SU-DHL-6 (cell line): Measurements from ENCODE around the gene FRMPD1.

Experiments used
- H2AFZ ChIP-seq: fragments of 200-600 bp; sonication (generic); 2 replicates; pipeline ENCODE4 v1.6.1; 2014; ENCODE audit warnings: low read depth, mild to moderate bottlenecking, moderate library complexity, mixed read lengths, antibody characterized with exemption, low read length; ENCODE audit not compliant: severe bottlenecking
- H3F3A ChIP-seq: fragments of 200-600 bp; shearing (Covaris generic); 2 replicates; pipeline ENCODE4 v1.6.0; 2016; ENCODE audit warnings: antibody characterized with exemption, mild to moderate bottlenecking; ENCODE audit not compliant: insufficient read depth
- H3K27ac ChIP-seq: fragments of 200-600 bp; sonication (generic); 2 replicates; pipeline ENCODE4 v1.5.1; 2016; ENCODE audit warnings: low read depth, mild to moderate bottlenecking, low read length, moderate library complexity, mixed read lengths
- H3K27me3 ChIP-seq: fragments of 200-600 bp; sonication (generic), shearing (Covaris generic); 2 replicates; pipeline ENCODE4 v1.6.0; 2014; ENCODE audit warnings: mild to moderate bottlenecking, low read length
- H3K36me3 ChIP-seq: fragments of 200-600 bp; sonication (generic); 2 replicates; pipeline ENCODE4 v1.6.1; 2014; ENCODE audit warnings: mild to moderate bottlenecking, low read length, mixed read lengths
- H3K4me2 ChIP-seq: fragments of 300-600, 200-600 bp; shearing (Covaris generic), sonication (generic); 2 replicates; pipeline ENCODE4 v1.6.0; 2014; ENCODE audit warnings: low read length, low read depth, mild to moderate bottlenecking; ENCODE audit not compliant: poor library complexity, severe bottlenecking
- H3K4me3 ChIP-seq: fragments of 200-600 bp; sonication (generic); 2 replicates; pipeline ENCODE4 v1.5.1; 2014; ENCODE audit warnings: antibody characterized with exemption, low read length, mild to moderate bottlenecking, mixed read lengths; ENCODE audit not compliant: insufficient read depth, poor library complexity, severe bottlenecking
- H3K79me2 ChIP-seq: fragments of 200-600 bp; sonication (generic); 2 replicates; pipeline ENCODE4 v1.6.1; 2014; ENCODE audit warnings: mild to moderate bottlenecking, low read length, moderate library complexity; ENCODE audit not compliant: insufficient read depth
- H3K9ac ChIP-seq: fragments of 200-600 bp; sonication (generic); 2 replicates; pipeline ENCODE4 v1.7.0; 2014; ENCODE audit warnings: mild to moderate bottlenecking, low read length
- H3K9me2 ChIP-seq: fragments of 200-600 bp; sonication (generic); replicated peaks from 2 replicates; pipeline ENCODE4 v1.6.1; 2014; ENCODE audit warnings: low read length; ENCODE audit not compliant: insufficient read depth
- H3K9me3 ChIP-seq: fragments of 200-600 bp; sonication (generic); 2 replicates; pipeline ENCODE4 v1.6.1; 2014; ENCODE audit warnings: low read length, mixed read lengths; ENCODE audit not compliant: insufficient read depth
- H4K20me1 ChIP-seq: fragments of 200-600 bp; sonication (generic); 2 replicates; pipeline ENCODE4 v1.6.1; 2014; ENCODE audit warnings: low read depth, mild to moderate bottlenecking, antibody characterized with exemption, low read length, moderate library complexity, mixed read lengths
- EZH2phosphoT487 ChIP-seq: fragments of 200-600 bp; sonication (generic), shearing (Covaris generic); conservative IDR thresholded peaks from 2 replicates; pipeline ENCODE4 v1.6.1; 2018; ENCODE audit warnings: mild to moderate bottlenecking, antibody characterized with exemption, low read length, moderate library complexity, mixed read lengths
- TF ChIP-seq, protein P1 (sequence below): fragments of 200-600 bp; sonication (generic); IDR thresholded peaks from one replicate; pipeline ENCODE4 v1.5.1; 2017; ENCODE audit warnings: antibody characterized with exemption, mild to moderate bottlenecking, low read length, moderate library complexity; ENCODE audit not compliant: insufficient read depth, poor library complexity, severe bottlenecking

Gene FRMPD1

DNA sequence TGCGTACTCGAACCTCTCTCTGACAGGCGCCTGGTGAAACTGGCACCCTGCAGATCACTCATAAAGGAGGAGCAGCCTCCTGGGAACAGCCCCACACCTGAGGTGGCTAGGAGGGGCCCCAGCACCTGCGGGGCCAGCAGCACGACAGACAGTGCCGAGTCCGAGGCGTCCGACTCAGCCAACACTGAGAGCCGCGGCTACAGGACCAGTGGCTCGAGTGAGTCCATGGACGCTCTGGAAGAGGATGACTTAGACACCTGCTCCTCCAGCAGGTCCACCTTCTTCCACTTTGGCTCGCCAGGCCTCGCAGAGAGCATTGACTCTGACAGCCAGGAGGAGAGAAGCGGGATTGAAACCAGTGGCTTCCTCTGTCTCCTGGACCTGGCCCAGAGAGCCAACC is 89.4 kb downstream of the FRMPD1 start:
- Histone ChIP-seq H3K79me2 (no peaks in the 10 kb centered on the region), H3K9me3 (no peaks in the 10 kb centered on the region), H3K27ac (no peak overlapping the region), H3F3A (no peaks in the 10 kb centered on the region), H3K9me2 (no peaks in the 10 kb centered on the region), H4K20me1 (no peaks in the 10 kb centered on the region), H3K4me3 (no peak overlapping the region), H3K36me3 (no peaks in the 10 kb centered on the region), H3K9ac (no peak overlapping the region), H3K4me2 (no peak overlapping the region), H3K27me3 (no peaks in the 10 kb centered on the region), H2AFZ (no peak overlapping the region)
- no peak for TF ChIP-seq EZH2phosphoT487
- TF ChIP-seq, protein P1, sequence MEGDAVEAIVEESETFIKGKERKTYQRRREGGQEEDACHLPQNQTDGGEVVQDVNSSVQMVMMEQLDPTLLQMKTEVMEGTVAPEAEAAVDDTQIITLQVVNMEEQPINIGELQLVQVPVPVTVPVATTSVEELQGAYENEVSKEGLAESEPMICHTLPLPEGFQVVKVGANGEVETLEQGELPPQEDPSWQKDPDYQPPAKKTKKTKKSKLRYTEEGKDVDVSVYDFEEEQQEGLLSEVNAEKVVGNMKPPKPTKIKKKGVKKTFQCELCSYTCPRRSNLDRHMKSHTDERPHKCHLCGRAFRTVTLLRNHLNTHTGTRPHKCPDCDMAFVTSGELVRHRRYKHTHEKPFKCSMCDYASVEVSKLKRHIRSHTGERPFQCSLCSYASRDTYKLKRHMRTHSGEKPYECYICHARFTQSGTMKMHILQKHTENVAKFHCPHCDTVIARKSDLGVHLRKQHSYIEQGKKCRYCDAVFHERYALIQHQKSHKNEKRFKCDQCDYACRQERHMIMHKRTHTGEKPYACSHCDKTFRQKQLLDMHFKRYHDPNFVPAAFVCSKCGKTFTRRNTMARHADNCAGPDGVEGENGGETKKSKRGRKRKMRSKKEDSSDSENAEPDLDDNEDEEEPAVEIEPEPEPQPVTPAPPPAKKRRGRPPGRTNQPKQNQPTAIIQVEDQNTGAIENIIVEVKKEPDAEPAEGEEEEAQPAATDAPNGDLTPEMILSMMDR, result no peak

GRCh38 chr9:37740631-37741328 is 90.0 kb downstream of the FRMPD1 start:
- Histone ChIP-seq H3K27me3 (no peaks in the 10 kb centered on the region), H3K9me2 (no peaks in the 10 kb centered on the region), H3K36me3 (no peaks in the 10 kb centered on the region), H3K79me2 (no peaks in the 10 kb centered on the region), H3K27ac (no peak overlapping the region), H3F3A (no peaks in the 10 kb centered on the region), H3K4me3 (no peak overlapping the region), H4K20me1 (no peaks in the 10 kb centered on the region), H2AFZ (no peak overlapping the region), H3K9ac (no peak overlapping the region), H3K9me3 (no peaks in the 10 kb centered on the region), H3K4me2 (no peak overlapping the region)
- TF ChIP-seq EZH2phosphoT487, result no peak
- TF ChIP-seq, protein P1, result no peak

DNA sequence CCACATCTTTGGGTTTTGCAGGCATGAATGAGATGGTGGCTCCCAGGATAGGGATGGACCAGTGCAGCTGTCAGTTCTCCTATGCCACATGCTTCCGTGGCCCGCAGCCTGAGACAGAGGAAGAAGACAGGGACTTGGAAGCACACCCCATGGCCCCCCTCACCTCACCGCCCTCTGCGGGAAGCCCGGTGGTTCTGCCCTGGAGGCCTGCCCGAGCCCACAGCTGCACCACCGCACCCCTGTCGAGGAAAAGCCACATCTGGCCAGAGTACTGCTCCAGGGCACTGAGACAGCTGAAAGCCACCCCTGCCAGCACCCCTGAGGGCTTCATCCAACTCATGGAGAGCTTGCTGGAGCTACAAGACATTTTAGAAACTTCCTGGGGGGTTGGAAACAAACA is 95.2 kb downstream of the FRMPD1 start:
- TF ChIP-seq, protein P1, result no peak
- no peak for TF ChIP-seq EZH2phosphoT487
- H3K27me3 ChIP-seq, result no peaks in the 10 kb centered on the region
- no peak overlapping the region for H3K9ac ChIP-seq
- H3K9me3 ChIP-seq, result no peaks in the 10 kb centered on the region
- no peak overlapping the region for H3K4me3 ChIP-seq
- H3F3A ChIP-seq, result no peaks in the 10 kb centered on the region
- no peaks in the 10 kb centered on the region for H4K20me1 ChIP-seq
- no peaks in the 10 kb centered on the region for H3K79me2 ChIP-seq
- no peak overlapping the region for H3K27ac ChIP-seq
- H3K9me2 ChIP-seq, result no peaks in the 10 kb centered on the region
- no peaks in the 10 kb centered on the region for H3K36me3 ChIP-seq
- no peak overlapping the region for H3K4me2 ChIP-seq
- H2AFZ ChIP-seq, result no peak overlapping the region
